SK-N-SH (cell line): ENCODE results near the gene MRC1. TPM values are rescaled to one million over a fixed set of nuclear protein-coding genes. Genes with fewer than 3 reads are reported as not detected.

Experiments
- CTCF ChIA-PET: fragments of 300-600, 350-600 bp; formaldehyde crosslinking; extraction: SDS; loops from one replicate; lab custom pipeline; 2021; lab: Yijun Ruan, JAX
- POLR2A ChIA-PET: fragments of 350-600 bp; sonication (Branson Sonifier 250); formaldehyde crosslinking; extraction: SDS; loops from one replicate; lab custom pipeline; 2020; ENCODE audit warnings: antibody characterized with exemption, inconsistent platforms; lab: Yijun Ruan, JAX
- DNase-seq: peaks from one replicate; pipeline ENCODE4 v3.0.0; 2012
- H2AFZ ChIP-seq: fragments of 200-600 bp; sonication (generic); 2 replicates; pipeline ENCODE4 v1.8.1; 2016; ENCODE audit warnings: antibody characterized with exemption, mild to moderate bottlenecking, low read depth
- H3F3A ChIP-seq: fragments of 200-600 bp; sonication (generic); replicated peaks from 2 replicates; pipeline ENCODE3; 2016; ENCODE audit warnings: antibody characterized with exemption, mild to moderate bottlenecking; ENCODE audit not compliant: insufficient read depth
- H3K27ac ChIP-seq, 2 experiments: fragments of 200-500 bp in 1 of 2; fragments of 200-600 bp in 1 of 2; sonication (Bioruptor generic) in 1 of 2; sonication (generic), shearing (Covaris generic) in 1 of 2; 2 replicates each; pipeline versions ENCODE4 v1.5.1 to v1.6.1; 2014 to 2016; ENCODE audit warnings: low read depth in 2 of 2, inconsistent platforms in 1 of 2, low read length in 1 of 2, mild to moderate bottlenecking in 1 of 2, mixed read lengths in 1 of 2
- H3K27me3 ChIP-seq: fragments of 200-600 bp; sonication (generic), shearing (Covaris generic); 2 replicates; pipeline ENCODE4 v1.6.1; 2016; ENCODE audit warnings: mixed run types; ENCODE audit not compliant: insufficient read depth
- H3K36me3 ChIP-seq, 2 experiments: fragments of 200-500 bp in 1 of 2; fragments of 200-600 bp in 1 of 2; sonication (Bioruptor generic) in 1 of 2; sonication (generic) in 1 of 2; replicated peaks in 1 of 2; 2 replicates each; pipeline versions ENCODE3 to v1.5.1; 2014 to 2016; ENCODE audit warnings: low read length in 1 of 2, mild to moderate bottlenecking in 1 of 2; ENCODE audit not compliant: insufficient read depth in 2 of 2, control insufficient read depth in 1 of 2
- H3K4me1 ChIP-seq, 2 experiments: fragments of 200-500 bp in 1 of 2; fragments of 200-600 bp in 1 of 2; sonication (Bioruptor generic) in 1 of 2; sonication (generic), shearing (Covaris generic) in 1 of 2; 2 replicates each; pipeline versions ENCODE4 v1.5.1 to v1.6.1; 2014 to 2016; ENCODE audit warnings: low read depth in 1 of 2, low read length in 1 of 2, mixed run types in 1 of 2; ENCODE audit not compliant: insufficient read depth in 2 of 2, control insufficient read depth in 1 of 2
- H3K4me2 ChIP-seq: fragments of 200-600 bp; sonication (generic), shearing (Covaris generic); 2 replicates; pipeline ENCODE4 v1.6.1; 2017; ENCODE audit warnings: mixed run types
- H3K4me3 ChIP-seq, 2 experiments: fragments of 200-500 bp in 1 of 2; fragments of 200-600 bp in 1 of 2; sonication (Bioruptor generic) in 1 of 2; sonication (generic), shearing (Covaris generic) in 1 of 2; 2 replicates each; pipeline versions ENCODE4 v1.5.1 to v1.8.1; 2014 to 2016; ENCODE audit warnings: low read depth in 2 of 2, inconsistent platforms in 1 of 2, low read length in 1 of 2, mild to moderate bottlenecking in 1 of 2, mixed read lengths in 1 of 2, moderate library complexity in 1 of 2
- H3K79me2 ChIP-seq: fragments of 200-600 bp; sonication (generic); 2 replicates; pipeline ENCODE4 v1.8.1; 2017; ENCODE audit warnings: mild to moderate bottlenecking; ENCODE audit not compliant: insufficient read depth
- H3K9ac ChIP-seq: fragments of 200-600 bp; sonication (generic); 2 replicates; pipeline ENCODE4 v1.6.1; 2017; ENCODE audit warnings: mixed run types
- H3K9me2 ChIP-seq: fragments of 200-600 bp; sonication (generic); 2 replicates; pipeline ENCODE4 v1.6.1; 2017; ENCODE audit warnings: mixed run types
- H3K9me3 ChIP-seq: fragments of 200-600 bp; sonication (generic); 2 replicates; pipeline ENCODE4 v1.6.1; 2017; ENCODE audit warnings: mixed run types, mild to moderate bottlenecking, moderate library complexity
- H4K20me1 ChIP-seq: fragments of 200-600 bp; sonication (generic); 2 replicates; pipeline ENCODE4 v1.6.1; 2017; ENCODE audit warnings: mild to moderate bottlenecking, mixed run types; ENCODE audit not compliant: insufficient read depth
- EZH2phosphoT487 ChIP-seq: fragments of 200-600 bp; sonication (generic); IDR thresholded peaks from 2 replicates; pipeline ENCODE4 v1.6.1; 2017; ENCODE audit warnings: low read depth, mixed run types, mild to moderate bottlenecking, antibody characterized with exemption, moderate library complexity, borderline replicate concordance
- NFIC ChIP-seq: IDR thresholded peaks from 2 replicates; pipeline ENCODE4 v1.4.0; 2012; ENCODE audit warnings: borderline replicate concordance
- POLR2AphosphoS5 ChIP-seq: IDR thresholded peaks from 2 replicates; pipeline ENCODE4 v1.6.1; 2012; ENCODE audit warnings: low read depth, low read length
- RAD21 ChIP-seq: IDR thresholded peaks from 2 replicates; pipeline ENCODE4 v1.6.1; 2012; ENCODE audit warnings: mild to moderate bottlenecking, low read length
- USF2 ChIP-seq: fragments of 150-350 bp; IDR thresholded peaks from 2 replicates; pipeline ENCODE4 v1.6.1; 2017; ENCODE audit warnings: antibody characterized with exemption, low read length, low read depth, borderline replicate concordance
- WGBS: methylation state at CpG from one replicate; pipeline ENCODE4 v1.1.6; 2017; ENCODE audit warnings: low lambda C conversion rate; 5-methylcytosine and 5-hydroxymethylcytosine counted together
- polyA plus RNA-seq, 3 experiments: library from polyadenylated mRNA; depleted of rRNA; stranded (reverse); fragments of >200 nt; gene quantifications; 2 replicates each; pipeline ENCODE4 v1.2.3, GENCODE V29; 2012
- TF ChIP-seq, protein P1 (sequence below): IDR thresholded peaks from 2 replicates; pipeline ENCODE4; 2012
- TF ChIP-seq, protein P2 (sequence below): IDR thresholded peaks from 2 replicates; pipeline ENCODE4 v1.4.0; 2012; ENCODE audit warnings: low read depth, borderline replicate concordance
- TF ChIP-seq, protein P3 (sequence below): fragments of 200-600 bp; sonication (generic); IDR thresholded peaks from 2 replicates; pipeline ENCODE4 v1.6.1; 2017; ENCODE audit warnings: antibody characterized with exemption, mild to moderate bottlenecking, moderate library complexity

MRC1 gene
- polyA plus RNA-seq, 1 of the 3 experiments (the other 2 are of a cell fraction), result not detected

DNA sequence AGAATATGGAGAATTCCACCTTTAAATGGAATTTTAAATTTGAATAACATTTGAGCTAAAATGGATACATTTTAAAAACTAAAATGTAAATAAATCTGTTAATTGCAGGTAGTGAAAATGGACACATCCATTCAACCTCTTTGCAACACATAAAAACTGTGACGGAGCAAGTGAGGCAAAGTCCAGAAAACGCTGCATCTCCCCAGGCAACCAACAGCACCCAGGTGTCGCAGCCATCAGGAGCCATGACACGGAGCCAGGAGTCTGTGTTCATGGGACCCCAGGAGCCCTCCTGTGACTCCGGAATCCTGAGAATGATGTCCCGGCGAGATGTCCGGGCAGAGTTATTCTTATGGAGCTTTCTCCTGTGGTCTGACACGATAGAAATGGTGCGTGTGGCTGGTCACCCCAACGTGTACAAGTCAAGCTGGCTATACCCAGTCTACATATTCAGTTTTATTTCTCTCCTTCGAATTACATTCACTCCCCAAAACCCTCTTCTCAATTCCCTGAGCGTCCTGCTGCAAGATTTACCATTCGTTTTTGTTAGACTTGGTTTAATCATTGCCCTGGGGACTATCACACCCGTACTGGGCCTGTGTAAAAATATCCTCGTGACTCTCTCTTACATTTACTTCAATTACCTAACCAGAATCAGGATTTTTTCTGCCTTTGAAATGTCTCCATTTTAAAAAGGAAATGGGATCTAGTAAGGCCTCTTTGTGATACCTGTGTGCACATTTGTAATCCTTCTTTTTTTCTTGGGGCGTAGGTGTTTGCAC is 13.1 kb upstream of the MRC1 start:
- no peaks in the 10 kb centered on the region for H3K27me3 ChIP-seq
- TF ChIP-seq USF2 (no peak), EZH2phosphoT487 (no peak), NFIC (no peak)
- TF ChIP-seq, protein P1, sequence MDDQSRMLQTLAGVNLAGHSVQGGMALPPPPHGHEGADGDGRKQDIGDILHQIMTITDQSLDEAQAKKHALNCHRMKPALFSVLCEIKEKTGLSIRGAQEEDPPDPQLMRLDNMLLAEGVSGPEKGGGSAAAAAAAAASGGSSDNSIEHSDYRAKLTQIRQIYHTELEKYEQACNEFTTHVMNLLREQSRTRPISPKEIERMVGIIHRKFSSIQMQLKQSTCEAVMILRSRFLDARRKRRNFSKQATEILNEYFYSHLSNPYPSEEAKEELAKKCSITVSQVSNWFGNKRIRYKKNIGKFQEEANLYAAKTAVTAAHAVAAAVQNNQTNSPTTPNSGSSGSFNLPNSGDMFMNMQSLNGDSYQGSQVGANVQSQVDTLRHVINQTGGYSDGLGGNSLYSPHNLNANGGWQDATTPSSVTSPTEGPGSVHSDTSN, result no peak
- TF ChIP-seq, protein P2, sequence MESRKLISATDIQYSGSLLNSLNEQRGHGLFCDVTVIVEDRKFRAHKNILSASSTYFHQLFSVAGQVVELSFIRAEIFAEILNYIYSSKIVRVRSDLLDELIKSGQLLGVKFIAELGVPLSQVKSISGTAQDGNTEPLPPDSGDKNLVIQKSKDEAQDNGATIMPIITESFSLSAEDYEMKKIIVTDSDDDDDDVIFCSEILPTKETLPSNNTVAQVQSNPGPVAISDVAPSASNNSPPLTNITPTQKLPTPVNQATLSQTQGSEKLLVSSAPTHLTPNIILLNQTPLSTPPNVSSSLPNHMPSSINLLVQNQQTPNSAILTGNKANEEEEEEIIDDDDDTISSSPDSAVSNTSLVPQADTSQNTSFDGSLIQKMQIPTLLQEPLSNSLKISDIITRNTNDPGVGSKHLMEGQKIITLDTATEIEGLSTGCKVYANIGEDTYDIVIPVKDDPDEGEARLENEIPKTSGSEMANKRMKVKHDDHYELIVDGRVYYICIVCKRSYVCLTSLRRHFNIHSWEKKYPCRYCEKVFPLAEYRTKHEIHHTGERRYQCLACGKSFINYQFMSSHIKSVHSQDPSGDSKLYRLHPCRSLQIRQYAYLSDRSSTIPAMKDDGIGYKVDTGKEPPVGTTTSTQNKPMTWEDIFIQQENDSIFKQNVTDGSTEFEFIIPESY, result no peak
- no peaks in the 10 kb centered on the region for H3K36me3 ChIP-seq
- CTCF ChIA-PET, result interaction anchor here (1.3 kb wide), 1 partner anchor 52 kb away, joined by 3 read pairs; no protein-coding TSS in a partner anchor
- POLR2A ChIA-PET, result no interaction called here
- H3K9ac ChIP-seq, result no peak overlapping the region
- no peak overlapping the region for H2AFZ ChIP-seq
- H4K20me1 ChIP-seq, result no peaks in the 10 kb centered on the region
- no peaks in the 10 kb centered on the region for H3K4me1 ChIP-seq
- H3K4me2 ChIP-seq, result no peak overlapping the region
- WGBS, result 82% methylated on average over 14 of the region's 17 CpGs
- H3K79me2 ChIP-seq, result no peaks in the 10 kb centered on the region
- H3K4me3 ChIP-seq, result no peak overlapping the region
- DNase-seq, result no peak
- no peak overlapping the region for H3K27ac ChIP-seq
- no peaks in the 10 kb centered on the region for H3K9me2 ChIP-seq
- H3K9me3 ChIP-seq, result no peaks in the 10 kb centered on the region
- peaks cover 6% of the 10 kb centered on the region for H3F3A ChIP-seq

DNA sequence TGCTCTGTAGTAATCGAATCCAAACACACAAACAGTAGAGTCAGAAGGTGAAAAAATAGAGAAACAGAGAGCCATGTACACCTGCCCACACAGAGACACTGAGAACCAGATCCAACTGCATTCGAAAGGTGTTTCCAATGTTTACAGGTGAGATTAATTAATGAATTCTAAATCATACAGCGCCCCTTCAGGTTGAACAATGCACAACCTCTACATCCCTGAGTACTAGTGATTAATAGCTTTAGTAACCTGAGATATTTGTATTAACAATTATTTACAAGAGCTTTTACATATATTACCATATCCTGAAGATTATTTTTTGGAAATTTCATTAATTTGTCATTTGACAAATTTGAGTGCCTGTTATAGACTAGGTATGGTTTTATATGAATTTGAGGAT is 7.6 kb upstream of the MRC1 start:
- Histone ChIP-seq H3K9me2 (no peaks in the 10 kb centered on the region), H3K4me1 (no peaks in the 10 kb centered on the region; a peak in 1 of 4 replicates), H3K9ac (no peak overlapping the region), H3K9me3 (no peaks in the 10 kb centered on the region), H3K27ac (no peak overlapping the region), H2AFZ (no peak overlapping the region), H3K4me2 (no peak overlapping the region), H3K4me3 (no peak overlapping the region), H3K27me3 (no peaks in the 10 kb centered on the region), H4K20me1 (no peaks in the 10 kb centered on the region), H3K36me3 (no peaks in the 10 kb centered on the region), H3K79me2 (no peaks in the 10 kb centered on the region), H3F3A (peaks cover 10% of the 10 kb centered on the region)
- no peak for TF ChIP-seq RAD21
- no peak for TF ChIP-seq EZH2phosphoT487
- TF ChIP-seq, protein P3, sequence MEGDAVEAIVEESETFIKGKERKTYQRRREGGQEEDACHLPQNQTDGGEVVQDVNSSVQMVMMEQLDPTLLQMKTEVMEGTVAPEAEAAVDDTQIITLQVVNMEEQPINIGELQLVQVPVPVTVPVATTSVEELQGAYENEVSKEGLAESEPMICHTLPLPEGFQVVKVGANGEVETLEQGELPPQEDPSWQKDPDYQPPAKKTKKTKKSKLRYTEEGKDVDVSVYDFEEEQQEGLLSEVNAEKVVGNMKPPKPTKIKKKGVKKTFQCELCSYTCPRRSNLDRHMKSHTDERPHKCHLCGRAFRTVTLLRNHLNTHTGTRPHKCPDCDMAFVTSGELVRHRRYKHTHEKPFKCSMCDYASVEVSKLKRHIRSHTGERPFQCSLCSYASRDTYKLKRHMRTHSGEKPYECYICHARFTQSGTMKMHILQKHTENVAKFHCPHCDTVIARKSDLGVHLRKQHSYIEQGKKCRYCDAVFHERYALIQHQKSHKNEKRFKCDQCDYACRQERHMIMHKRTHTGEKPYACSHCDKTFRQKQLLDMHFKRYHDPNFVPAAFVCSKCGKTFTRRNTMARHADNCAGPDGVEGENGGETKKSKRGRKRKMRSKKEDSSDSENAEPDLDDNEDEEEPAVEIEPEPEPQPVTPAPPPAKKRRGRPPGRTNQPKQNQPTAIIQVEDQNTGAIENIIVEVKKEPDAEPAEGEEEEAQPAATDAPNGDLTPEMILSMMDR, result peak; percentile 22; the same call in 1 of the 2 replicates
- no peak for TF ChIP-seq POLR2AphosphoS5
- CTCF ChIA-PET, result interaction anchor here (1.2 kb wide), 1 partner anchor 27 kb away, joined by 4 read pairs; no protein-coding TSS in a partner anchor
- DNase-seq, result no peak
- POLR2A ChIA-PET, result no interaction called here
- 84% methylated on average over 3 of the region's 3 CpGs for WGBS
